ENCODE measurements around the gene PTPRJ. TPM values are rescaled to one million over a fixed set of nuclear protein-coding genes. Genes with fewer than 3 reads are reported as not detected.

The PTPRJ gene
- total RNA-seq, 1 donor from 2014 or later = 98.5 TPM

DNA sequence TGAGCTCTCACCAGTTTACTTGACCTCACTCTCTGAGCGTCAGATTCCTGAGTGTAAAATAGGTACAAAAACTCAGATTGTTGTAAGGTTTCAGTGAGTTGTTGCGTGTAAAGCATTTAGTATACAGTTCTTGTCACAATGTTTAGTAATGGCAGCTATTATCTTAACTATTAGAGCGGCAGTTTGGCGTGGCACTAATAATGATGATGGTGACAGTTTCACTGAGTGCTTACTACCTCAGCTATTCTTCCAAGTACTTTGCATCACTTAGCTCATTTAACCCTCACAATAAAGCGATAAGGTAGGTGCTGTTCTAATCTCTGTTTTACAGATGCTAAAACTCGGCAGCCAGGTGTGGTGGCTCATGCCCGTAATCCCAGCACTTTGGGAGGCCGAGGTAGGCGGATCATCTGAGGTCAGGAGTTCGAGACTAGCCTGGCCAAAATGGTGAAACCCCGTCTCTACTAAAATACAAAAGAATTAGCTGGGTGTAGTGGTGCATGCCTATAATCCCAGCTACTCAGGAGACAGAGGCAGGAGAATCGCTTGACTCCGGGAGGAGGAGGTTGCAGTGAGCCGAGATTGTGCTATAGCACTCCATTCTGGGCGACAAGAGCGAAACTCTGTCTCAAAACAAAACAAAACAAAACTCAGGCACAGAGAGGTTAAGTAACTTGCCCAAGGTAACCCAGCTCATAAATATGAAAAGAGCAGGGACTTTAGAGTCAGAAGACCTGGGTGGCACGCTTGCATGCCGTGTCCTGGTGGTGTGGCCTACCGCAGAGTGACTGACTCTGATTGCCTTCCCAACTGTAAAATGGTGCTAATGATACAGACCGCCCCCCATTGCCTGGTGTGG lies 76.2 kb downstream of the PTPRJ start:
- intact Hi-C loops (cut with micrococcal nuclease) = loop anchor here (5.0 kb wide), 2 partner anchors 194 to 289 kb away; partner anchors contain the start of gene FNBP4

DNA sequence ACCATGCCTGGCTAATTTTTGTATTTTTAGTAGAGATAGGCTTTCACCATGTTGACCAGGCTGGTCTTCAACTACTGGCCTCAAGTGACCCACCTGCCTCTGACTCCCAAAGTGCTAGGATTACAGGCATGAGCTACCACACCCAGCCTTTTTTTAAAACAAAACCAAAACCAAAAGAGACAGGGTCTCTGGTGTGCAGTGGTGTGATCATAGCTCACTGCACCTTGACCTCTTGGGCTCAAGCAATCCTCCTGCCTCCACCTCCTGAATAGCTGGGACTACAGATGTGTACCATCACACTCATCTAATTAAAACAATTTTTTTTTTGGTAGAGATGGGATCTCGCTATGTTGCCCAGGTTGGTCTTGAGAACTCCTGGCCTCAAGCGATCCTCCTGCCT lies 77.7 kb downstream of the PTPRJ start:
- intact Hi-C loops (cut with micrococcal nuclease) = loop anchor here (5.0 kb wide), 2 partner anchors 196 to 291 kb away; partner anchors contain the start of gene FNBP4

GRCh38 chr11:48058788-48059187 lies 78.4 kb downstream of the PTPRJ start:
- intact Hi-C loops (cut with micrococcal nuclease) = loop anchor here (5.0 kb wide), 2 partner anchors 196 to 291 kb away; partner anchors contain the start of gene FNBP4

DNA sequence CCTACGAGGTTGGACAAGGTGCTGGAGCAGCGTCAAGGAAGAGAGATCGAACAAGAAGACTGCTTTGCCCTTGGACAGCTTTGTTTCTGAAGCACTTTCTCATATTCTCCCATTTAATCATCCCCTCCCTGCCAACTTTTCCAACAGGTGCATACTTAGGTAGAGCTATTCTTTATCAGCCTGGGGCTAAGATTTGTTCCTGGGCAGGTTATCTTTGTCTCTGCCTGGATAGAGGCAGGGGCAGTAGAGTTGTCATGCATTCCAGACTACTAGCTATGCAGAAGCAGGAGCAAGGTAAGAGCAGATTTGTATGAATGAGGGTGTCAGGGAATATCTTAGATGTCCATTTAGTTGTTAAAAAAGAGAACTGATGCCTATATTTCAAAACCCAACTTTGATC lies 82.3 kb downstream of the PTPRJ start:
- intact Hi-C loops (cut with micrococcal nuclease) = no loop called here

DNA sequence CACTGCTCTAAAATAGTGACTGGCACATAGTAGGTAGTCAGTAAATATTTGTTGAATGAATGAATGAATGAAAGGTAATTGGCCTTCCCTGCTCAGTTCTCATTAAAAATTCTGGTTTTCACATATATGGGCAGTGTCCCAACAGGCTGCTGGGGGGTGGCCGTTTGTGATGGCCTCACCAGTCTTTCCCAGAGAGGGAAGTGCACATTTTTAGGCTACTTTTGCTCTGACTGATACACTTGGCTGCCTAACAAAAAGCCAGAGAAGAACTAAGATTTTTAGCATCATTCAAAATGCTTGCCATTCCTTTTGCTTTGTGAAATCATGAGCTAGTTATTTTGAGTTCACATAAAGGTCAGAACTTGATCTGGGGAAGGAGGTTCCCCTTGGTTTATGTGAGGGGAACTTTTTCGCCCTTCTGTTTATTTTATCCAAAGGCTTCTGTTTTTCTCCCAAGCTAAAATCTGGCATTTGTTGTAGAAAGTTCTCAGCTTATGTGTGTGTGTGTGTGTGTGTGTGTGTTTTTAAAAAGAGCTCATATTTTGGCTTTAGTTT lies 83.1 kb downstream of the PTPRJ start:
- intact Hi-C loops (cut with micrococcal nuclease) = no loop called here

- intact Hi-C loops (cut with micrococcal nuclease) = no loop called here
Observed at GRCh38 chr11:48064306-48064705, 83.9 kb downstream of the PTPRJ start.

GRCh38 chr11:48066881-48067800 lies 86.8 kb downstream of the PTPRJ start:
- intact Hi-C loops (cut with micrococcal nuclease) = no loop called here

DNA sequence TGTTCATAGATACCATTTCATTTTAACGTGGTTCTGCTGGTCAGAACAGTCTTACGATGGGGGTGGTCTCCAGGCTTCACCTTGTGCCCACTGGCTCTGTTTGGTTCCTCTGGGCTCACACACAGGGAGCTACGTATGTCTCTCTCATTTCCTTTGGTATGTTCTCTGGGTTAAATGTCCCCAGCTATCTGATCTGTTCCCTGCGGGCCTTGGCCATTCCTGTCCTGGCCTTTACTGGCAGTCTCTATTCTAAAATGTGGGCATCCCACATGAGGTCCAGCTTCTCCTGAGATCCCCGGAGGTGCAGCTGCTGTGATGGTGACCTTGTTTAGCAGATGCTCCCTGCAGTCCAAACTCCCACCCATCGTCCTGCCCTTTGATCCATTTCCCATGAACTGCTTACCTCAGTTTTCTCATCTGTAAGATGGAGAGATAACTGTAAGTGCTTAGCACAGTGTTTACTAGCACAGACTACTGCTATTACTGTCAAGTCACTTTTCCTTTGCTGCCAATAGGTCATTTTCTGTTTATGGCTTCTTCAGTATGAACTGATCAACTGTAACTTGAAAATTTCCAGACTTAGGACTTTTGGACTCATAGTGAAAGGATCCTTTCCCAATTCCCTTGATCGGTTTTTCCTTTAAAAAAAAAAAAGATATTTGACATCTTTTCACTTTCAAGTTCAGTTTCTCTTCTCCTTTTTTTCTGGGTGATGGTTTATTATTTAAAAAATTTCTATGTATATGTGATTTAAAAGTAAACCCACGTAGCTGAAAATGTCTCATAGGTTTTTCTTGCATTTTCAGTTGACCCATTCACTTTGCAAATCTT lies 92.9 kb downstream of the PTPRJ start:
- intact Hi-C loops (cut with micrococcal nuclease) = no loop called here

DNA sequence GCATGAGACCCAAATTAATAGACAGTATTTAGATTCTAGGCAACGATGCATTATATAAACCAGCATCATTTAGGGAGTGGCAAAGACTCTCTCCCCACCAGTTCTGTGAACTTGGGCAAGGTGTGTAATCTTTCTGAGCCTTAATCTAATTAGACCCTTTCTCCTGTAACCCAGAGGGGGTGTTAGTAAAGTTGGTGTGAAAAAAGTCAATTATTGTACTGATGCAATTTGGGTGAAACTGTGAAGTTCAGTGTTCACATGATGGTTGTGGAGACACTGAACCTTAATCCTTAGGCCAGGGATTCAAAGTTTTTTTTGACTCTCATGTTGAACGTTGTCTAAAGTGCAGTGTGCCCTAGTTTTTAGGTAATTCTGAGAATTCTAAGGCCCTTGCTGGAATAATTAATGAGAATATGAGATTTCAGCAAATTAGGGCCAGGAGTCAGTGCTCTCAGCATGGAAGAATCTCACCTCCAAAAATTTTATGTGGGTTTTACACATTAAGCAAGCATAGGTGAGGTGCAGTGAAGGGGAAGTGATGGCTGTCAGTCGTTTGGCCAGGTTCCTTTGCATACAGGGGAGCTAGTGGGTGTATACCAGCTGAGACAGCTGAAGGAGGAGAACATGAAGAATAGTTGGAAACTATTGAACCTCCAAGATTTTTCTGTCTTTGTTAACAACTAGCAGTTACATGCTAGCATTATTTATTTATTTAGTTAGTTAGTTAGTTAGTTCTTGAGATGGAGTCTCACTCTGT lies 94.2 kb downstream of the PTPRJ start:
- intact Hi-C loops (cut with micrococcal nuclease) = loop anchor here (1.0 kb wide), 1 partner anchor 8 kb away; no protein-coding TSS in a partner anchor

DNA sequence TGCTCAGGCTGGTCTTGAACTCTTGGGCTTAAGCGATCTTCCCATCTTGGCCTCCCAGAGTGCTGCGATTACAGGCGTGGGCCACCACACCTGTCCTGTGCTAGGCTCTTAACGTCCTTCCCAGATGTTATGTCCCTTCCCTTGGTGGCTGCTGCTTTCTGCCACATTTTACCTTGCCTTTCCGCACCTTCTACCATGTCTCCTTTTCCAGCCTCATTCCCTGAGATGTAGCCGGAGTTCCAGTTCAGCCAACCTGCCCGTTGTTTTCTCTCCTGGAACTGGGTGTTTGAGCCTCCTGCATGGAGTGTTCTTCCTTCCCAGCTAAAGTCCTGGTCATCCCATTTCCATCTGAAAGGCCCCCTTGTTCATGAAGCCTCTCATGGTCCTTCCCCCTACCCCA lies 95.3 kb downstream of the PTPRJ start:
- intact Hi-C loops (cut with micrococcal nuclease) = no loop called here

GRCh38 chr11:48077251-48077650 lies 96.9 kb downstream of the PTPRJ start:
- intact Hi-C loops (cut with micrococcal nuclease) = no loop called here

GRCh38 chr11:48078689-48079088 lies 98.3 kb downstream of the PTPRJ start:
- intact Hi-C loops (cut with micrococcal nuclease) = no loop called here

DNA sequence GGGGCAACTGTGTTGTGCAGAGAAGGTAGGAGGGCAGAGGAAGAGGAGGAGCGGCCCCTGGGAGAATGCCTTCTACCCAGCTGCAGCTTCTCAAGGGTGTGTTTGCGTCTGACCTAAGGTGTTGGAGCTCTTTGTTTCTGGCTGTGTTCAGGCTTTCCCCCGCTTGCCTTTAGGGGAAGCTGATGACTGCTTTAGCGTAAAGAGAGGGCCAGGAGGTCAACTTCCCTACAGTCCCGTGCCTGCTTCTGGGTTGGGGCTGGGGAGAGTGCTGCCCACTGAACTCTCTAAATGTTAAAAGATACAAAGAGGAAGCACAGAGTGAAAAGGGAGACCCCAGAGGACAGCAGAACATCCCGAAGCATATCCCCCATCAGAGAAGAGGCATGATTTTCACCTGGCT lies 99.2 kb downstream of the PTPRJ start:
- intact Hi-C loops (cut with micrococcal nuclease) = no loop called here

- intact Hi-C loops (cut with micrococcal nuclease) = loop anchor here (2.0 kb wide), 1 partner anchor 46 kb away; no protein-coding TSS in a partner anchor
Observed at GRCh38 chr11:48080301-48080861, 100.0 kb downstream of the PTPRJ start.

DNA sequence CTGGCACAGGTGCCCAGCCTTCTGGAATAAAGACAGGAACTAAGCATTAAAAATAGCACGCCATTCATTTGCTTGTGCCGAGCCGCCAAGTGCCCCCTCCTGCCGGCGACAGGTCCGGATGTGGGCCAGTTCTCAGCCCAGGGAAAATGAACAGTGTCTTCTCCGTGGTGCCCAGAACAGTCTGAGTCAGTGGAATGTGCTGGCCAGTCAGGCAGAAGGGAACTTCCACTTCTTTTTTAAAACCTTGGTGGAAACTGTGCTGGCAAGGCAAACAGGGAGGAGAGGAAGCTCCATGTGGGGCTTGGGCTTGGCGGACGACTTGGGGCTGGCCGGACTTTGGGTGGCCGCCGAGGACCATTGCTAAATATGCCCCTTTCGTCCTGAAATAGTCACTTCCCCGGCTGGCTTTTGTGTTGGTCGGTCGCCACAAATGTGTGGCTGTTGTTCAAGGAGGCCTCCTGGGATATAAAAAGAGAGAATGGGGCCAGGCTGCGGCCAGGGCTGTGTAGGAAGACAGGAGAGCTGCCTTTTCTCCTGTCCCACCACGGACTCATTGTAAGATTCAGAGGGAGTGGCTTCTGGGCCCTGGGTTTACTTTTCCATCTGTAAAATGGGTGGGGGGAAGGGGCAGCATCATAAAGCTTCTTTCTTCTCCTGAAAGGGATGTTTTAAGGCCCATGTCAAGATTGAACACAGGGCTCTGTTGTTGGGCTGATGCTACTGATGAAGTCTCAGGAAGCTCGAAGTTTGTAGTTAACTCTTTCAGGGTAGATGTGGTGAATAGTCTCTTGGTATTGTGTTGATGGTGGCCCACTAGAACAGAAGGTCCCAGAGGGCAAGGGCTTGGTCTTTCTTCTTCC lies 101.0 kb downstream of the PTPRJ start:
- intact Hi-C loops (cut with micrococcal nuclease) = loop anchor here (1.0 to 2.0 kb wide), 3 partner anchors 7 to 47 kb away; no protein-coding TSS in a partner anchor

GRCh38 chr11:48082771-48083170 lies 102.4 kb downstream of the PTPRJ start:
- intact Hi-C loops (cut with micrococcal nuclease) = loop anchor here (1.0 kb wide), 1 partner anchor 8 kb away; no protein-coding TSS in a partner anchor

DNA sequence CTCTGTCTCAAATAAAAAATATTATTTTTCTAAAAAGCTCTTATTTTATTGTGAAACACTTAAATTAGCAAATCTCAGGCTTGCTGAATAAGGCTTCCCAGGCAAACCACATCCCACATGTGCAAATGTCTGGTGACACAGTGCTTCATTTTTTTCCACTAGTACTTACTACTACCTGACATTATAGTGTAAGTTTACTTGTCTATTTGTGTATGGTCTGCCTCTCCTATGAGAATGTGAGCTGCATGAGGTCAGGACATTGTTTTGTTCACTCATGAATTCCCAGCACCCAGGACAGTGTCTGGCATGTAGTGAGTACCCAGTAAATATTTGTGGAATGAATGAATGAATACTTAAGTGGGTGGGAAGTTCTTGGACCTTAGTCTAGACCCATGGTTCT lies 103.1 kb downstream of the PTPRJ start:
- intact Hi-C loops (cut with micrococcal nuclease) = no loop called here

DNA sequence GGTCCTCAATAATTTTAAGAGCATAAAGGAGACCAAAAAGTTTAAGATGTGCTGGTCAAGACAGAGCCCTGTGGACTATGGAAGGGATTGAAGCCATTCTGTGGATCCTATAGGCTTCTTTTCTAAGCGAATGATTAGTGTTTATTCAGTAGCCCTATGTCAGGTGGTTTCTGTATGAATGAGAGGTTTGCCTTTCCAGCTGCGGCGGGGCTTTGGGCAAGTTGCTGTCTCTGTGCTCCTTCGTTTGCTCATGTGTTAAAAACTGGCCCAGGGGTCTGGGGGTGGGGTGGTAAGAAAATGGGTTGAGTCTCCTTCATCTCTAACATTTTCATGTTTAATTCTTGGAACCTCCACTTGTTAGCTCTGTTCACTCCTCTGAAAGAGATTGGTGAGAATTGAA lies 105.3 kb downstream of the PTPRJ start:
- intact Hi-C loops (cut with micrococcal nuclease) = no loop called here
